GM18499 (cell line): Measurements from ENCODE around the gene SSC5D.
"Not testable (repeated sequence)": the region's sequence is repeated elsewhere in the genome, so short reads cannot be mapped to it uniquely, and the experiment has no call there.

Source experiments
- ATAC-seq: cut with Tn5 transposase; IDR thresholded peaks from one replicate; pipeline ENCODE4 v1.9.1; 2021; ENCODE audit warnings: moderate number of reproducible peaks; ENCODE audit not compliant: insufficient read depth, unreplicated experiment

Gene SSC5D

GRCh38 chr19:55486043-55486970 is 1.9 kb upstream of the SSC5D start:
- ATAC-seq, result no peak

- ATAC-seq, result no peak
These were observed 989 bp upstream of the SSC5D start for GRCh38 chr19:55486971-55487923.

- no peak for ATAC-seq
These were observed 912 bp downstream of the SSC5D start for GRCh38 chr19:55488986-55489710.

- no peak for ATAC-seq
These were observed 1.7 kb downstream of the SSC5D start for GRCh38 chr19:55489711-55490477.

GRCh38 chr19:55490478-55491432 is 2.5 kb downstream of the SSC5D start:
- ATAC-seq, result no peak

- ATAC-seq, result no peak
These were observed 3.5 kb downstream of the SSC5D start for GRCh38 chr19:55491546-55492360.

- ATAC-seq, result no peak
These were observed 4.2 kb downstream of the SSC5D start for GRCh38 chr19:55492362-55492944.

- ATAC-seq, result no peak
These were observed 4.9 kb downstream of the SSC5D start for GRCh38 chr19:55493052-55493644.

- no peak for ATAC-seq
These were observed 5.5 kb downstream of the SSC5D start for GRCh38 chr19:55493645-55494171.

- no peak for ATAC-seq
These were observed 6.0 kb downstream of the SSC5D start for GRCh38 chr19:55494172-55494761.

- no peak for ATAC-seq
These were observed 7.6 kb downstream of the SSC5D start for GRCh38 chr19:55495646-55496349.

- not testable (repeated sequence) for ATAC-seq
These were observed 8.6 kb downstream of the SSC5D start for GRCh38 chr19:55496820-55497219.

GRCh38 chr19:55497763-55498162 is 9.5 kb downstream of the SSC5D start:
- no peak for ATAC-seq

- ATAC-seq, result no peak
These were observed 10.1 kb downstream of the SSC5D start for GRCh38 chr19:55498246-55498840.

GRCh38 chr19:55500368-55500952 is 12.2 kb downstream of the SSC5D start:
- ATAC-seq, result no peak
